Esophagus muscularis mucosa (tissue), 4 donors: ENCODE measurements around the gene ABCC3.

Experiments used
- EP300 ChIP-seq: sonication (generic); formaldehyde crosslinking; IDR thresholded peaks from one replicate; pipeline ENCODE4 v1.6.1; 2017; ENCODE audit warnings: antibody characterized with exemption
- POLR2A ChIP-seq: fragments of 450-650 bp; IDR thresholded peaks from one replicate; pipeline ENCODE4 v1.6.1; 2017; ENCODE audit warnings: antibody characterized with exemption, moderate library complexity, mild to moderate bottlenecking, low read depth
- POLR2AphosphoS5 ChIP-seq, 2 donors: sonication (generic); formaldehyde crosslinking; IDR thresholded peaks; one replicate each; pipeline ENCODE4 v1.6.1; 2017; ENCODE audit warnings: antibody characterized with exemption in 2 of 2
- TF ChIP-seq, protein P1 (sequence below), 3 experiments: fragments of 200-600 bp in 2 of 3; fragments of 450-650 bp in 1 of 3; sonication (generic) in 2 of 3; IDR thresholded peaks; one replicate each; pipeline ENCODE4 v1.5.1; 2017 to 2019; ENCODE audit warnings: antibody characterized with exemption in 3 of 3, mild to moderate bottlenecking in 2 of 3, moderate library complexity in 1 of 3

- TF ChIP-seq, protein P1, sequence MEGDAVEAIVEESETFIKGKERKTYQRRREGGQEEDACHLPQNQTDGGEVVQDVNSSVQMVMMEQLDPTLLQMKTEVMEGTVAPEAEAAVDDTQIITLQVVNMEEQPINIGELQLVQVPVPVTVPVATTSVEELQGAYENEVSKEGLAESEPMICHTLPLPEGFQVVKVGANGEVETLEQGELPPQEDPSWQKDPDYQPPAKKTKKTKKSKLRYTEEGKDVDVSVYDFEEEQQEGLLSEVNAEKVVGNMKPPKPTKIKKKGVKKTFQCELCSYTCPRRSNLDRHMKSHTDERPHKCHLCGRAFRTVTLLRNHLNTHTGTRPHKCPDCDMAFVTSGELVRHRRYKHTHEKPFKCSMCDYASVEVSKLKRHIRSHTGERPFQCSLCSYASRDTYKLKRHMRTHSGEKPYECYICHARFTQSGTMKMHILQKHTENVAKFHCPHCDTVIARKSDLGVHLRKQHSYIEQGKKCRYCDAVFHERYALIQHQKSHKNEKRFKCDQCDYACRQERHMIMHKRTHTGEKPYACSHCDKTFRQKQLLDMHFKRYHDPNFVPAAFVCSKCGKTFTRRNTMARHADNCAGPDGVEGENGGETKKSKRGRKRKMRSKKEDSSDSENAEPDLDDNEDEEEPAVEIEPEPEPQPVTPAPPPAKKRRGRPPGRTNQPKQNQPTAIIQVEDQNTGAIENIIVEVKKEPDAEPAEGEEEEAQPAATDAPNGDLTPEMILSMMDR (IDR thresholded peaks at IDR 0.05) = no peak
- no peak for TF ChIP-seq POLR2A
- TF ChIP-seq EP300 = no peak
- no peak for TF ChIP-seq POLR2AphosphoS5 (IDR thresholded peaks at IDR 0.05)
Measured at GRCh38 chr17:50715471-50715870, 80.8 kb downstream of the ABCC3 start.
